Adrenal gland (tissue), 12 donors: ENCODE measurements around the gene BGN. TPM values are rescaled to one million over a fixed set of nuclear protein-coding genes. Genes with fewer than 3 reads are reported as not detected.

Experiments
- DNase-seq, 7 donors: peaks; one replicate each; pipeline ENCODE4 v3.0.0-alpha.2; 2019 to 2020
- H3K27ac ChIP-seq, 5 donors: fragments of 200-600 bp; sonication (generic) in 4 of 5; 1 replicate in 3 of 5; 2 replicates in 2 of 5; pipeline versions ENCODE4 v1.5.1 to v1.8.0; 2016 to 2020; ENCODE audit warnings: mild to moderate bottlenecking in 1 of 5
- H3K27me3 ChIP-seq: fragments of 200-600 bp; 2 replicates; pipeline ENCODE4 v1.8.0; 2021
- H3K36me3 ChIP-seq, 2 donors: fragments of 200-600 bp; replicated peaks in 1 of 2; 1 replicate in 1 of 2; 2 replicates in 1 of 2; pipeline versions ENCODE4 v1.5.1 to v1.8.0; 2018 to 2022
- H3K4me1 ChIP-seq, 2 donors: fragments of 200-600 bp; replicated peaks in 1 of 2; 1 replicate in 1 of 2; 2 replicates in 1 of 2; pipeline versions ENCODE4 v1.5.1 to v1.8.0; 2018 to 2021
- H3K4me3 ChIP-seq, 4 donors: fragments of 200-600 bp; sonication (generic) in 3 of 4; one replicate each; pipeline ENCODE4 v1.5.1; 2016 to 2018
- H3K9me3 ChIP-seq, 3 donors: fragments of 200-600 bp; sonication (generic) in 1 of 3; replicated peaks in 1 of 3; 1 replicate in 2 of 3; 2 replicates in 1 of 3; pipeline versions ENCODE4 v1.5.1 to v1.8.0; 2016 to 2021
- POLR2A ChIP-seq, 2 donors: fragments of 450-650 bp; IDR thresholded peaks; one replicate each; pipeline ENCODE4 v1.6.1; 2017; ENCODE audit warnings: antibody characterized with exemption in 2 of 2, mild to moderate bottlenecking in 2 of 2, moderate library complexity in 1 of 2
- WGBS, 4 donors: extraction: QIAGEN DNeasy Blood & Tissue Kit in 2 of 4; methylation state at CpG; one replicate each; pipeline versions ENCODE4 v1.1.5 to v1.1.7; 2013 to 2017; 5-methylcytosine and 5-hydroxymethylcytosine counted together
- intact Hi-C, 2 donors: fragments of 100-400 bp; cut with DNase I; formaldehyde crosslinking; loops; one replicate each; pipeline versions ENCODE4 v1.14.1 to v1.15.0; 2022 to 2023
- polyA plus RNA-seq, 3 donors: library from polyadenylated mRNA; stranded (reverse); fragments of 200-250 nt in 2 of 3; fragments of 350-450 nt in 1 of 3; fragmentation: Illumina TruSeq in 1 of 3; extraction: RNeasy Lipid Tissue Mini Kit (QIAGEN cat#74804) in 1 of 3; gene quantifications; one replicate each; pipeline ENCODE4 v1.2.3, GENCODE V29; 2013 to 2014
- total RNA-seq, 9 donors: library from RNA; depleted of rRNA in 4 of 9; stranded (reverse); fragments of >200 nt in 4 of 9; fragments of 120-200 nt in 1 of 9; fragmentation: NEBNext Ultra II Directional in 1 of 9; extraction: Animal tissue kit (Norgen Biotek cat#: 25700) in 1 of 9; gene quantifications; one replicate each; pipeline versions ENCODE4 v1.1.0 to v1.2.4, GENCODE V29; 2013 to 2023
- TF ChIP-seq, protein P1 (sequence below), 6 experiments: fragments of 450-650 bp in 4 of 6; fragments of 200-600 bp in 2 of 6; sonication (generic) in 1 of 6; IDR thresholded peaks; 1 replicate in 5 of 6; 2 replicates in 1 of 6; pipeline versions ENCODE4 v1.5.1 to v1.8.0; 2016 to 2021; ENCODE audit warnings: antibody characterized with exemption in 6 of 6, mild to moderate bottlenecking in 2 of 6, moderate library complexity in 1 of 6
- donor health status: healthy with polysubstance abuse.
- donor health status: Bipolar disorder and iron deficiency.
- donor health status: DM: yes; HTN: yes; CAD: no.
- donor health status: DM: no; HTN: no; CAD: no.
- donor health status: DM: no; HTN: no; CAD: no.
- donor health status: DM: yes; HTN: yes; CAD: no.

Gene BGN
- total and polyA plus RNA-seq, 12 donors = 18.9 to 598 (median 247) TPM

DNA sequence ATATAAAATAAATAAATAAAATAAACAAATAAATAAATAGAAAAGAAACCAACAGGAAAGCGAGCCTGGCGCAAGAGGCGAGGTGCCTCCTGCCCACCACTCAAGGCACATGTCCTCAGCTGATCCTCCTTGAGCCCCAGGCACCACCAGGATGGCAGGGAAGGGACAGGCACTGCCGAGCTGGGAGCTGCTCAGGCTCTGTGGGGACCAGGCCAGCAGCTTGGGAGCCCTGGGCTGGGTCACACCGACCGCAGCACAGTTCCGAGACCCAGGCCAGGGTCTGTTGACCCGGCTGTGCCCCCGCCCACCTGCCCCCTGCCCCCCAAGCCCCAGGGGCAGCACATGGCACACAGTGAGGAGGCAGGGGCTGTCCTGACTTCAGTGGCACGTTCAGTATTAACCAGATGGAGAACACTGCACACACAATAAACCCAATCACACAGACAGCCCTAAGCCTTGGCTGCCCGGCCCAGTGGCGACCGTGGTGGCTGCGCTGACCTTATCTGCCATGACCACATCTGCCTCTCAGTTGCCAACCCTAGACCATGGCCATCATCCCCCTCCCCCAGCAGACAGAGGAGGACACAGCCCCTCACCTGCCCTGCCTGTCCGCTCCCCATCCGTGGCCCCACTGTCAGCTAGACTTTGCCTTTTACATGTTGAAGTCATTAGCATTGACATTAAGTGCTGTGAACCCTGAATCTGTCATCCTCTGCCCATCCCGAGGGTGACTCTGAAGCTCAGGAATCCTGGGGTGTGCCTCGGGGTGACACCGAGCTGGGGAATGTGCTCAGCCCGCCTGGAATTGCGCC, 46.0 kb upstream of the BGN start:
- DNase-seq = no peak
- Histone ChIP-seq H3K9me3 (no peaks in the 10 kb centered on the region), H3K4me3 (no peak overlapping the region), H3K27me3 (no peaks in the 10 kb centered on the region), H3K36me3 (no peaks in the 10 kb centered on the region), H3K27ac (no peak overlapping the region), H3K4me1 (no peaks in the 10 kb centered on the region)
- intact Hi-C loops = no loop called here
- TF ChIP-seq POLR2A (IDR thresholded peaks at IDR 0.05) = no peak
- TF ChIP-seq, protein P1, sequence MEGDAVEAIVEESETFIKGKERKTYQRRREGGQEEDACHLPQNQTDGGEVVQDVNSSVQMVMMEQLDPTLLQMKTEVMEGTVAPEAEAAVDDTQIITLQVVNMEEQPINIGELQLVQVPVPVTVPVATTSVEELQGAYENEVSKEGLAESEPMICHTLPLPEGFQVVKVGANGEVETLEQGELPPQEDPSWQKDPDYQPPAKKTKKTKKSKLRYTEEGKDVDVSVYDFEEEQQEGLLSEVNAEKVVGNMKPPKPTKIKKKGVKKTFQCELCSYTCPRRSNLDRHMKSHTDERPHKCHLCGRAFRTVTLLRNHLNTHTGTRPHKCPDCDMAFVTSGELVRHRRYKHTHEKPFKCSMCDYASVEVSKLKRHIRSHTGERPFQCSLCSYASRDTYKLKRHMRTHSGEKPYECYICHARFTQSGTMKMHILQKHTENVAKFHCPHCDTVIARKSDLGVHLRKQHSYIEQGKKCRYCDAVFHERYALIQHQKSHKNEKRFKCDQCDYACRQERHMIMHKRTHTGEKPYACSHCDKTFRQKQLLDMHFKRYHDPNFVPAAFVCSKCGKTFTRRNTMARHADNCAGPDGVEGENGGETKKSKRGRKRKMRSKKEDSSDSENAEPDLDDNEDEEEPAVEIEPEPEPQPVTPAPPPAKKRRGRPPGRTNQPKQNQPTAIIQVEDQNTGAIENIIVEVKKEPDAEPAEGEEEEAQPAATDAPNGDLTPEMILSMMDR (IDR thresholded peaks at IDR 0.05) = no peak
- WGBS, 4 donors = 79 to 97% (median 93%) methylated on average over 4 to 21 of the region's 21 CpGs

DNA sequence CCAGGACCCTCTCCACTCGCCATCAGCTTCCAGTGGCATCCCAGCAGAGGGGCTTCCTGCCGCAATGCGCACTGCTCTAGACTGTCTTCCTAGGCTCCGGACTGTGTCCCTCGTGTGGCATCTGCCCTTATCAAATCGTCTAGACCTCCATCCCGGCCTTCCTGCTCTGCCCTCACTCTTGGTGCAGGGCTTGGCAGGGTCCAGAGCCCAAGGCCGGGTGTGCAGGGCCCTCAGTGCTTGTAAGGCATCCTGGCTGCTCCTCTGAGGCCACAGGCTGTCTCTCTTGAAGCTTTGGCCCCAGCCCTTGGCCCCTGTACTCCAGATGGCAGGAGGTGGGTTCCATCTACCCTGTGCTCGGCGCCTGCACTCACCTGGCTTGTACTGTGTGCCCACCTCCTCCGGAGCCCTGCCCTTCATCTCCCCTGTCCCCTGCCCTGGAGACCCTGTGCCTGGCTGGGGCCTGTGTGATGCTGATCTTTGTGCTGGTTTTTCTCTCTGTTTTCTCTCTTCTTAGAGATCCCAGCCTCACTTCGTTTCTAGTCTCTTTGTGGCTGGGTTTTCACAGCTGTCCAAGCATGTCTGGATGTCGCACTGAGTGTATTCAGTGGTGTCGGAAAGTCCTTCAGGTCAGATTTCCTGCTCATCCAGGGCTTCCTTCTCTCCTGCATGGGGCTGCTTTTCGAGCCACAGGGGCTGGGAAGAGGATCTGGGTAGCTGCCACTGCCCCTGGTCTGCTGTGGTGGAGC, 45.2 kb upstream of the BGN start:
- WGBS, 4 donors = 83 to 91% (median 88%) methylated on average over 7 to 15 of the region's 15 CpGs
- no peak overlapping the region for H3K4me3 ChIP-seq
- H3K27me3 ChIP-seq = no peaks in the 10 kb centered on the region
- H3K9me3 ChIP-seq = no peaks in the 10 kb centered on the region
- H3K4me1 ChIP-seq = no peaks in the 10 kb centered on the region
- no peaks in the 10 kb centered on the region for H3K36me3 ChIP-seq
- intact Hi-C loops = no loop called here
- no peak for DNase-seq
- H3K27ac ChIP-seq = no peak overlapping the region
- TF ChIP-seq, protein P1 (IDR thresholded peaks at IDR 0.05) = no peak
- no peak for TF ChIP-seq POLR2A (IDR thresholded peaks at IDR 0.05)

DNA sequence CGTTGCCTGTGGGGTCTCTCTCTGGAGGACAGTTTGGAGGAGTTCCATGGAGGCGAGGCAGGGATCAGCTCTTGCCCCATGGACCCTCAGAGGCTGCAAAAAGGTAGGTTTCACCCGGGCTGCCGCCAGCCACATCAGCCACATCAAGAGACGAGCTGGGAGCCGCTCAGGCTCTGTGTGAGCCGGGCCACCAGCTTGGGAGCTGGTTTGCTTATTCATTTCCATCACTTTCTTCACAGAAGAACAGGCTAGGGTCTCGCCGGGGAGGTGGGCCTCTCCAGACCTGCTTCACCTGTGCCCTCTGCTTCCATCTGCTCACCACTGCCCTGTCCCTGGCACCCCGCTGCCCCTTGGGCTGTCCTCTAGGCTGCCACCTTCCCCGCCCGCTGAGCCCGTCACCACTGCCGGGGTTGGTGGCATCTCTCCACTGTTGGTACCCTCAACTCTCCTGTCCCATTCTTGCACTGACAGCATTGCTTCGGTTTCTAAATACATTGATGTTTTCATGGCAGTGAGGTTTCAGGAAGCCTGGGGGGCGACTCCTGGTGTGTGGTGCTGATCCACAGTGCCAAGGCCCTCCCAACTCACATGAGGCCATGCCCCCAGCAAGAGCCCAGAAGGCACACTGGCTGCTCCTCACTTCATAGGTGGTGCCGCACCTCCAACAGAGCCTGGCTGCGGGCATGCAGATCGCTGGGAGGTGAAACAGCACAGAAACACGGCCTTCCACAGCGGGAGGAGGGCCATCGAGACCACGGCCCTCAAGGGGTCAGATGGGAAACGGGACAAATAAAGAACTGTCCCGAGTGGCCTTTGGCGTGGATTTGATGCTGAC, 44.4 kb upstream of the BGN start:
- Histone ChIP-seq H3K4me3 (no peak overlapping the region), H3K27ac (no peak overlapping the region), H3K27me3 (no peaks in the 10 kb centered on the region), H3K4me1 (no peaks in the 10 kb centered on the region), H3K9me3 (no peaks in the 10 kb centered on the region), H3K36me3 (no peaks in the 10 kb centered on the region)
- DNase-seq = no peak
- no peak for TF ChIP-seq POLR2A (IDR thresholded peaks at IDR 0.05)
- TF ChIP-seq, protein P1 (IDR thresholded peaks at IDR 0.05) = no peak
- 85 to 97% (median 89%) methylated on average over 16 to 26 of the region's 26 CpGs for WGBS, 4 donors
- intact Hi-C loops = no loop called here

DNA sequence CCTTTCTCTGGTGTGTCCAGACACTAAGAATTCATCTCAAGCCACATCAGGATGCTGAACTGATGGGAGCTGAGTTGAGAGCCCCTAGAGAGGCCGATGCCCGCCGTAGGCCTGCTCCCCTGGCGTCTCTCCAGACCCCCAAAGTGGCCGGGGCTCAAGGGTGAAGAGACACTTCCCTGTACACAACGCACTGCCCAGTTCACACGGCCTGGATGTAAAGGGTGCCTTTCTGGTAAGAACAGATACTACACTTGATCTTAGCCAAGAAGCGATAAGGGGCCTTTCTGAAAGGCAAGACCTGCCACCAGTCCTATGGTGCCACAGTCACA, 43.9 kb upstream of the BGN start:
- H3K4me1 ChIP-seq = no peaks in the 10 kb centered on the region
- no peaks in the 10 kb centered on the region for H3K9me3 ChIP-seq
- no peak overlapping the region for H3K4me3 ChIP-seq
- DNase-seq = no peak
- H3K36me3 ChIP-seq = no peaks in the 10 kb centered on the region
- WGBS, 4 donors = 86 to 94% (median 88%) methylated on average over 7 to 8 of the region's 8 CpGs; no CpG with 5 or more reads in 1 of the 4 donors
- TF ChIP-seq, protein P1 (IDR thresholded peaks at IDR 0.05) = no peak
- TF ChIP-seq POLR2A (IDR thresholded peaks at IDR 0.05) = no peak
- no peak overlapping the region for H3K27ac ChIP-seq
- no peaks in the 10 kb centered on the region for H3K27me3 ChIP-seq
- intact Hi-C loops = no loop called here
